Measurements from ENCODE around the gene CDH4.

The CDH4 gene

GRCh38 chr20:61596687-61597330, 344.7 kb downstream of the CDH4 start:
- no peak overlapping the region for H3K27ac ChIP-seq
- no peaks in the 10 kb centered on the region for H3K9me3 ChIP-seq
- no peaks in the 10 kb centered on the region for H3K4me1 ChIP-seq (ENCODE audit: control insufficient read depth in 1 of 2, insufficient read depth in 1 of 2, low read depth in 1 of 2, low read length in 1 of 2)
- TF ChIP-seq CTCF (IDR thresholded peaks at IDR 0.05) = no peak
- no peaks in the 10 kb centered on the region for H3K36me3 ChIP-seq
- no peaks in the 10 kb centered on the region for H3K27me3 ChIP-seq
- H3K4me3 ChIP-seq (ENCODE audit: low read depth in 1 of 2, low read length in 1 of 2) = no peak overlapping the region

- H3K4me1 ChIP-seq (ENCODE audit: control insufficient read depth in 1 of 2, insufficient read depth in 1 of 2, low read depth in 1 of 2, low read length in 1 of 2) = no peaks in the 10 kb centered on the region
- no peaks in the 10 kb centered on the region for H3K36me3 ChIP-seq
- TF ChIP-seq CTCF (IDR thresholded peaks at IDR 0.05) = no peak
- H3K9me3 ChIP-seq = no peaks in the 10 kb centered on the region
- H3K27ac ChIP-seq = no peak overlapping the region
- no peaks in the 10 kb centered on the region for H3K27me3 ChIP-seq
- H3K4me3 ChIP-seq (ENCODE audit: low read depth in 1 of 2, low read length in 1 of 2) = no peak overlapping the region
These were observed 345.9 kb downstream of the CDH4 start for GRCh38 chr20:61597996-61598395.

GRCh38 chr20:61598586-61598985, 346.5 kb downstream of the CDH4 start:
- Histone ChIP-seq H3K27ac (no peak overlapping the region), H3K9me3 (peaks cover 3% of the 10 kb centered on the region), H3K4me1 (ENCODE audit: control insufficient read depth in 1 of 2, insufficient read depth in 1 of 2, low read depth in 1 of 2, low read length in 1 of 2) (no peaks in the 10 kb centered on the region), H3K27me3 (no peaks in the 10 kb centered on the region), H3K36me3 (no peaks in the 10 kb centered on the region), H3K4me3 (ENCODE audit: low read depth in 1 of 2, low read length in 1 of 2) (no peak overlapping the region)
- no peak for TF ChIP-seq CTCF (IDR thresholded peaks at IDR 0.05)

- TF ChIP-seq CTCF (IDR thresholded peaks at IDR 0.05) = no peak
These were observed 347.0 kb downstream of the CDH4 start for GRCh38 chr20:61599061-61599531.

GRCh38 chr20:61599541-61599992, 347.5 kb downstream of the CDH4 start:
- no peaks in the 10 kb centered on the region for H3K27me3 ChIP-seq
- H3K36me3 ChIP-seq = no peaks in the 10 kb centered on the region
- H3K9me3 ChIP-seq = peaks cover 4% of the 10 kb centered on the region
- no peak overlapping the region for H3K27ac ChIP-seq
- TF ChIP-seq CTCF (IDR thresholded peaks at IDR 0.05) = no peak
- no peaks in the 10 kb centered on the region for H3K4me1 ChIP-seq (ENCODE audit: control insufficient read depth in 1 of 2, insufficient read depth in 1 of 2, low read depth in 1 of 2, low read length in 1 of 2)
- no peak overlapping the region for H3K4me3 ChIP-seq (ENCODE audit: low read depth in 1 of 2, low read length in 1 of 2)

More at GRCh38 chr20:61599061-61599531, 347.0 kb downstream of the CDH4 start:
- no peak overlapping the region for H3K4me3 ChIP-seq (ENCODE audit: low read depth in 1 of 2, low read length in 1 of 2)
- H3K4me1 ChIP-seq (ENCODE audit: control insufficient read depth in 1 of 2, insufficient read depth in 1 of 2, low read depth in 1 of 2, low read length in 1 of 2) = no peaks in the 10 kb centered on the region
- H3K27me3 ChIP-seq = no peaks in the 10 kb centered on the region
- peaks cover 4% of the 10 kb centered on the region for H3K9me3 ChIP-seq
- no peak overlapping the region for H3K27ac ChIP-seq
- H3K36me3 ChIP-seq = no peaks in the 10 kb centered on the region
